HuH-7.5 (cell line): Measurements from ENCODE around the gene NOL8.
A peak's percentile ranks its signal among the peaks of the same experiment; 100 is the strongest.

Source experiments
- DNase-seq: peaks from one replicate; pipeline ENCODE4 v3.0.0; 2011; ENCODE audit warnings: low spot score

The NOL8 gene

GRCh38 chr9:92325269-92325990 lies at the start of gene NOL8, which contains the start of gene CENPP:
NOL8 (minus strand) TSS chr9:92325350; CDS start chr9:92324161, 1,189 bp downstream.
CENPP (plus strand) TSS chr9:92325953.
- DNase-seq: peak; percentile 71

GRCh38 chr9:92373167-92373566 lies 48.0 kb upstream of the NOL8 start:
- no peak for DNase-seq

- DNase-seq: no peak
Observed at GRCh38 chr9:92369075-92369474, 43.9 kb upstream of the NOL8 start.

GRCh38 chr9:92360083-92360482 lies 34.9 kb upstream of the NOL8 start:
- no peak for DNase-seq

GRCh38 chr9:92359394-92359995 lies 34.3 kb upstream of the NOL8 start:
- no peak for DNase-seq

- no peak for DNase-seq
Observed at GRCh38 chr9:92353051-92353450, 27.9 kb upstream of the NOL8 start.

- DNase-seq: no peak
Observed at GRCh38 chr9:92350740-92351133, 25.6 kb upstream of the NOL8 start.

- DNase-seq: no peak
Observed at GRCh38 chr9:92349771-92350739, 24.9 kb upstream of the NOL8 start.

GRCh38 chr9:92345582-92345981 lies 20.4 kb upstream of the NOL8 start:
- DNase-seq: no peak

GRCh38 chr9:92342825-92343488 lies 17.8 kb upstream of the NOL8 start:
- no peak for DNase-seq

GRCh38 chr9:92341578-92341977 lies 16.4 kb upstream of the NOL8 start:
- DNase-seq: no peak

GRCh38 chr9:92333282-92333634 lies 8.1 kb upstream of the NOL8 start:
- DNase-seq: no peak

- DNase-seq: no peak
Observed at GRCh38 chr9:92332577-92333281, 7.6 kb upstream of the NOL8 start.

- peak; percentile 18 for DNase-seq
Observed at GRCh38 chr9:92328225-92328624, 3.1 kb upstream of the NOL8 start.

GRCh38 chr9:92327283-92327850 lies 2.2 kb upstream of the NOL8 start:
- no peak for DNase-seq

GRCh38 chr9:92325991-92326500 lies 896 bp upstream of the NOL8 start:
- DNase-seq: peak; percentile 21

GRCh38 chr9:92324889-92325268 lies 271 bp downstream of the NOL8 start:
- no peak for DNase-seq

- DNase-seq: no peak
Observed at GRCh38 chr9:92324431-92324830, 719 bp downstream of the NOL8 start.

GRCh38 chr9:92315456-92315855 lies 9.7 kb downstream of the NOL8 start:
- DNase-seq: no peak

GRCh38 chr9:92313624-92314012 lies 11.5 kb downstream of the NOL8 start:
- DNase-seq: no peak
